Cardiac fibroblast (primary cell): ENCODE results near the gene SLU7.

Source experiments
- DNase-seq, 2 donors: peaks; one replicate each; pipeline versions ENCODE4 v3.0.0 to v3.0.0-alpha.2; 2010; ENCODE audit warnings: low read depth in 2 of 2
- H3K4me3 ChIP-seq, 2 donors: replicated peaks in 1 of 2; 1 replicate in 1 of 2; 2 replicates in 1 of 2; pipeline ENCODE4 v1.5.1; 2011; ENCODE audit warnings: low read depth in 2 of 2, low read length in 2 of 2, mild to moderate bottlenecking in 2 of 2, moderate library complexity in 1 of 2
- CTCF ChIP-seq: IDR thresholded peaks from one replicate; pipeline ENCODE4 v1.5.1; 2011; ENCODE audit warnings: low read depth, mild to moderate bottlenecking, low read length, inconsistent platforms

SLU7 gene

GRCh38 chr5:160418561-160419457 lies at the start of gene SLU7:
SLU7 (minus strand) TSS chr5:160419081; CDS start chr5:160415294, 3,787 bp downstream.
- DNase-seq = peak; percentile 98
- H3K4me3 ChIP-seq = peak within 1 kb of the TSS; percentile 89 to 96
- no peak for TF ChIP-seq CTCF

GRCh38 chr5:160468363-160468975 lies 49.6 kb upstream of the SLU7 start:
- peak overlapping the region in 1 of 2 donors; percentile 51 for H3K4me3 ChIP-seq
- no peak for TF ChIP-seq CTCF
- DNase-seq = no peak

DNA sequence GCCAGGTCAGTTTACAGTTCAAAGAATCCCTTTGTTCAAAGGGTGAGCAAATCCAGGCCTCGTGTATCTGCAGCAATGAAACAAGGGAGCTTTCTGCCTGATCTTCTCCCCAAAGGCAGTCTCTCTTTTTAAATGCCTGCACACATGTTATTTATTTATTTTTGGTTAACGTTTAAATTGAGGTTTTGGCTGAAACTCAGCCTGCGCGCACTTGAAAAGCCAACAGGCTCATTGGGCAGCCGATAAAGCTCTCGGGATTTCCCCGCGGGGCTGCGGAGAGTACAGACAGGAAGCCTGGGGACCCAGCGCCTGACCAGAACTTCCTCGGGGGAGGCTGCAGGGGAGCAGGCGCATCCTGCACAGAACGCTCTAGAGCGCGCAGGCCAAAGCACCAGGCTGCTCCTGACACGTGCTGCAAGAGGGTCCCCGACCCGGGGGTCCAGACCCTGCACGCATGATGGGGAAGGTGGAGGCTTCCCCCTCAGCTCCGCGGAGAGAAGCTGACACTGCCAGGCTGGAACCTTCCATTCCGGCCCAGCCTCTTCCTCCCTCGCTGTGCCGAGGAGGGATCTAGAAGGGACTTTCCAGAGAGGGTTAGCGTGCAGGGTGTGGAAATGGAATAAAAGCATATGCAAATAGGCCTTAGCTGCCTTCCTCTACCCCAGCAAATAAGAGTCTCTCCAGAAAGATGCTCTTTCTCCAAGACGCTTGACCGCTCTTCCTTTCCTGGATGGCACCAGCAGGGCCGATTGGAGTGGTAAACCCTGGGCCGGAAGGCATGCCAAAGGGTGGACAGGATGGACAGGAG lies 48.9 kb upstream of the SLU7 start:
- DNase-seq = peak; percentile 57 to 93
- peak overlapping the region in 1 of 2 donors; percentile 51 for H3K4me3 ChIP-seq
- no peak for TF ChIP-seq CTCF

GRCh38 chr5:160466889-160467554 lies 48.1 kb upstream of the SLU7 start:
- no peak for TF ChIP-seq CTCF
- H3K4me3 ChIP-seq = peak overlapping the region in 1 of 2 donors; percentile 51
- peak; percentile 57 to 70 for DNase-seq

DNA sequence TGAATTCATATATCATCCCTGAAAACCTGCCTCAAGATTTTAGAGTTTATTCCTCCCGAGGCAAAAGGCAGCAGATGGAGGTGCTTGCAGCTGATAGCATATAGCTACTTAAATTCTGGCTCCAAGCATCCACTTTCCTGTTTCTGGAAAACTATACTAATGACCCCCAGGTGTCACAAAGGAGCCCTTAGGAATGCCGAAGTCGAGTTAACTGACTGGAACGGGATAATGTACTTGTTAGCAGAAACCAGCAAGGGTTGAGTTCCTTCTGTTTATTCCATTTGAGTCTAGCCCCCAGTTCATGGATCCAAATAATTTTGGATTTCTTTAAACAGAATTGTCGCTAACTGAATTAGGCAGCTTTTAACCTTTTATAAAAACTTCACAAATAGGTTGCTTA lies 47.2 kb upstream of the SLU7 start:
- no peak overlapping the region for H3K4me3 ChIP-seq
- no peak for DNase-seq
- TF ChIP-seq CTCF = no peak

DNA sequence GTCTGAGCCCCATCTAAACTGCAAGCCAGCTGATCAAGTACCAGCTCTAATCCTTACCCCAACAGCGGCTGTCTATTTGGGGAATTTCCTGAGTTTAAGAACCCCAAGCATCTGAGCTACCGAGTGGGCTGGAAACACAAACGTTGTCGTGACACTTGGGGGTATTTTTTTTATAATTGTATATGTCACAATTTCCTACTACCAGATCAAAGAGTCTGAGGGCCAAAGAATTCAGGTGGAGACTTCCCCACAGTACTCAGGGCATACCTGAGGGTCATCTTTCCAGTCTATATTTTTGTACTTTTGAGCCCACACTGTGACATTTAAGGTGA lies 45.6 kb upstream of the SLU7 start:
- no peak for DNase-seq
- no peak overlapping the region for H3K4me3 ChIP-seq
- no peak for TF ChIP-seq CTCF
